Measurements from ENCODE around the gene AKT2.

Gene AKT2

DNA sequence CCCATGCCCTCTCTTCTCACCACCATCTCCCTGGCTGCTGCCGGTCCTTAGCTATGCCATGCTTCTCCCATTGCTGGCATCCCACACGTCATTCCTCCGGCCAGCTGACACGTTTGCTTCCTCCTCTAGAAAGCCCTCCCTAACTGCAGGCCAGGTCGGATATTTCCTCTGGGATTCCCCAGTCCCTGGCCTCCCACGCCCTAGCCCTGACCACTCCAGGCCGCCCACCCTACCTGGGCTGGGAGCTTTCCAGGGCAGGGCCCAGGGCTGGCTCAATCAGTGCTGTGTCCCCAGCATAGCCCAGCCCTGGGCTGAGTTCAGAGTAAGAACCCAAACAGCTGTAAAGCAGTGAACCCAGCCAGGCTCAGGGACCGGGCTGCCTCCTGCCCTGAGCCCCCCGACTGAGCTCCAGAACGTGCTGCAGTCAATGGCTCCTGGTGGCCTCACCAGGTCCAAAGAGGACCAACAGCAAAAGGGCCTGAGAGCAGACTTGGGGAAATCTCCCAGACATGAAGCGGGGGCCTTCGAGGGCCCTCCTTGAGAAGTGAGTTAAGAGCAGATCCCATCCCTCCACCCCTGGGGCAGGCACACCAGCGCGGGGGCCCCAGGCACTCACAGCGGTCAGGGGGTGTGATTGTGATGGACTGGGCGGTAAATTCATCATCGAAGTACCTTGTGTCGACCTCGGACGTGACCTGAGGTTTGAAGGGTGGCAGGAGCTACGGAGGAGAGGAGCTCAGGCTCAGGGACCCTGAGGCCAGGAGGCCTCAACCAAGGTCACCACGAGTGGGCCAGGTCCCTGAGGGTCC is 50.5 kb downstream of the AKT2 start:
- FAIRE-seq (no peak), DNase-seq (ENCODE audit: insufficient read length, low spot score) (no peak)
- TF ChIP-seq TAF1 (IDR thresholded peaks at IDR 0.05; ENCODE audit: low read depth, low read length) (no peak), POU2F2 (IDR thresholded peaks at IDR 0.05; ENCODE audit: low read depth, low read length) (no peak), POLR2A (IDR thresholded peaks at IDR 0.05; ENCODE audit: low read depth, low read length) (no peak), POLR2AphosphoS5 (IDR thresholded peaks at IDR 0.05; ENCODE audit: low read depth, low read length) (0 out of 2 replicates have a peak, but pooled peaks have one; percentile 36), PAX5 (IDR thresholded peaks at IDR 0.05; ENCODE audit: insufficient read depth, low read length, severe bottlenecking) (no peak)

DNA sequence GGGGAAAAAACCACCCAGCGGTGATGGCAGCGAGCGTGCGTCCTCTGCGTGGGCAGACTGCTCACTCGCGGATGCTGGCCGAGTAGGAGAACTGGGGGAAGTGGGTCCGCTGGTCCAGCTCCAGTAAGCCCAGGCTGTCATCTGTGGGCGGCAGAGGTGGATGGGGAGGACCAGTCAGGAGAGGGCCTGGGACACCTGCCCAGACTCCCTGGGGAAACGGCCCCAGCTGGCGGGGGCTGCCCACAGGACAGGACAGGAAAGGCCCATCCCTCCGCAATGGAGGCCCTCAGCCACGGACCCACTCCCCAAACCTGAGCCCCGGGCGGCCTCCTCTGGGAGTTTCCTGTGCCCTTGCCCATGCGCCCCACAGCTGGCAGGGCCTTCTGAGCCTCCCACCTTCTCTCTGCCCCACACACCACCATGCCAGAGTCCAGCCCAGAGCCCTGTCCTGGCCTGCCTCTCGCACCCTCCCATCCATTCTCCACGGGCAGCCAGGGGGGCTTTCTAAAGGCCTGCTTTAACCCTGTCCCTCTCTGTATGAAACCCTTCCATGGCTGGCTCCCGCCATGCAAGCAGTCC is 51.2 kb downstream of the AKT2 start:
- no peak for TF ChIP-seq POLR2AphosphoS5 (IDR thresholded peaks at IDR 0.05; ENCODE audit: low read depth, low read length)
- TF ChIP-seq TAF1 (IDR thresholded peaks at IDR 0.05; ENCODE audit: low read depth, low read length): no peak
- FAIRE-seq (no peak), DNase-seq (ENCODE audit: insufficient read length, low spot score) (no peak)

DNA sequence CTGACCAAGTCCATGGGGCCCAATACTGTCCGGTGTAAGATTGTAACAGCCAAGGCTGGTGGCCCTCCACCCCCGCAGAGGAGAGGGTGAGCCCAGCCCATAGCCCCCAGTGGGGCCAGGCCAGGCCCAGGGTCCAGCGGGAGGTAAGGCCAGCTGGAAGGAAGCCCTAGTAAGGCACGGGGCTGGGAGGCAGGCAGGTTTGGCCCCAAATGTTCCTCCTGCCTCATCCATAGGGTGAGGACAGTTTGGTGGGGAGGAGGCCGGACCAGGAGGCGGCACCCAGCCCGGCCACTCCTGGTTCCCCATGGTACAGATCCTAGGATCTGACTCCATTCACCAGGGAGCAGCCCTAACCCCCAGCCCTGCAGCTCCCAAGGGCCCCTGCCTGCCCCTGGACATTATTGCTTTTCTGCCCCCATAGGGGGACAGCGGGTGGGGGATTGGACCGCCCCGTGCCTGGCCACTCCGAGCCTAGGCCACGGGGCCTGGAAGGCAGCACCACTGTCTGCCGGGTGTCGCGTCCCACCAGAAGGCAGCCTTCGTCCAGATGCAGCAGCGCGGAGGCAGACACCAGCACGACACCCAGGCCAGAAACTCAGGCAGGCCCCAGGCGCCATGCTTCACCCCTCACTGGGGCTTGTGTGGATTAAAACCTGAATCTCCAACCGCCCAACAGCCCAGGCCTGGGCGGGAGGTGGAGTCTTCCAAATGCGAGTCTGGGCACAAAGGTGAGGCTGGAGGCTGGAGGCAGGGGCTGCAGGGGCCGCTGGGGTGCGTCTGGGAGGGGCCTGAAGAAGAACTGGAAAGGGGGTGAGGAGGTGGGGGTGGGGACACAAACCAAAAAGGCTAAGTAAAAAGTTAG is 52.0 kb downstream of the AKT2 start:
- FAIRE-seq (no peak), DNase-seq (ENCODE audit: insufficient read length, low spot score) (no peak)

DNA sequence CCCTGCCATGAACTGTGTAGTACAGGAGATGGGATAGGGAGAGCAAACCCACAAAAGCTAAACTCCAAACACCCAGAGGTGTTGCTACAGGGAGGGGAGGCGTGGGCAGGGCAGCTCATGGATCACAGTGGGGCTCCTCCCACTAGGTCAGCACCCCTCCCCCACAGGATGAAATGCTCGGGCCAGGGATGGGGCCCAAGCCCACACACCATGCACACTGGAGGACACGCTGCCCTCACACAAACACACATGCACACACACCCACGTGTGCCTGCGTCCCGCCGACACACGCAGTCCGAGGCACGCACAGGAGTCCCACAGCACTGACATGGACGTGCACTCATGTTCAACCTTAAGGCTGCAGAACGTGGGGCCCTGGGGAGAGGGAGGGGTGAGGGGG is 52.7 kb downstream of the AKT2 start:
- DNase-seq (ENCODE audit: insufficient read length, low spot score): no peak
- TF ChIP-seq POU2F2 (IDR thresholded peaks at IDR 0.05; ENCODE audit: low read depth, low read length) (no peak), TAF1 (IDR thresholded peaks at IDR 0.05; ENCODE audit: low read depth, low read length) (no peak), PAX5 (IDR thresholded peaks at IDR 0.05; ENCODE audit: insufficient read depth, low read length, severe bottlenecking) (no peak), POLR2A (IDR thresholded peaks at IDR 0.05; ENCODE audit: low read depth, low read length) (no peak)

More for the DNA sequence above, 52.0 kb downstream of the AKT2 start:
- TF ChIP-seq POLR2AphosphoS5 (IDR thresholded peaks at IDR 0.05; ENCODE audit: low read depth, low read length) (no peak), PAX5 (IDR thresholded peaks at IDR 0.05; ENCODE audit: insufficient read depth, low read length, severe bottlenecking) (no peak)

GRCh38 chr19:40231544-40232424 is 53.4 kb downstream of the AKT2 start:
- TF ChIP-seq POLR2AphosphoS5 (IDR thresholded peaks at IDR 0.05; ENCODE audit: low read depth, low read length): peak; percentile 32; the same call in 1 of the 2 replicates
- TF ChIP-seq POLR2A (IDR thresholded peaks at IDR 0.05; ENCODE audit: low read depth, low read length): peak; percentile 23; the same call in 1 of the 2 replicates
- no peak for TF ChIP-seq POU2F2 (IDR thresholded peaks at IDR 0.05; ENCODE audit: low read depth, low read length)
- TF ChIP-seq PAX5 (IDR thresholded peaks at IDR 0.05; ENCODE audit: insufficient read depth, low read length, severe bottlenecking): no peak
- TF ChIP-seq SPI1 (IDR thresholded peaks at IDR 0.05; ENCODE audit: low read depth, low read length): no peak
- TF ChIP-seq TAF1 (IDR thresholded peaks at IDR 0.05; ENCODE audit: low read depth, low read length): no peak
- DNase-seq (ENCODE audit: insufficient read length, low spot score) (no peak), FAIRE-seq (no peak)

More for the DNA sequence above, 52.7 kb downstream of the AKT2 start:
- no peak for FAIRE-seq

DNA sequence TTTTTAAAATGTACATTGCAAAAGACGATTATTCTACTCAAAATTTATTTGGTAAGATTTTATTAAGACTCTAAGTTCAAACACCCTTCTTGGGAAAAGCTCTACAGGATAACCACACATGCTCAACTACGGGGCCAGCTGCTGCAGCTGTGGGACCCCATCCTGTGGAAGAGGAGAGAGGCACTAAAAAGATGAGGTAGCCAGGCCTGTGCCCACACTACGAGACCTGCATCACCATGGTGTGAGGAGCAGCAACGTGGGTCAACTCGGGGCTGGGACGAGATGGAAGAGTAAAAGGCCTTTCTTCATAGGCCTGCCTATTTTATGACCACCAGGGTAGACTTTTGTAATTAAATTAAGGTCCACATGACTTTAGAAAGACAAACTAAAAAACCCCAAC is 54.1 kb downstream of the AKT2 start:
- FAIRE-seq: no peak
- DNase-seq (ENCODE audit: insufficient read length, low spot score): no peak
- TF ChIP-seq SPI1 (IDR thresholded peaks at IDR 0.05; ENCODE audit: low read depth, low read length) (no peak), POLR2AphosphoS5 (IDR thresholded peaks at IDR 0.05; ENCODE audit: low read depth, low read length) (no peak), PAX5 (IDR thresholded peaks at IDR 0.05; ENCODE audit: insufficient read depth, low read length, severe bottlenecking) (no peak), TAF1 (IDR thresholded peaks at IDR 0.05; ENCODE audit: low read depth, low read length) (no peak), POLR2A (IDR thresholded peaks at IDR 0.05; ENCODE audit: low read depth, low read length) (no peak), POU2F2 (IDR thresholded peaks at IDR 0.05; ENCODE audit: low read depth, low read length) (no peak)

DNA sequence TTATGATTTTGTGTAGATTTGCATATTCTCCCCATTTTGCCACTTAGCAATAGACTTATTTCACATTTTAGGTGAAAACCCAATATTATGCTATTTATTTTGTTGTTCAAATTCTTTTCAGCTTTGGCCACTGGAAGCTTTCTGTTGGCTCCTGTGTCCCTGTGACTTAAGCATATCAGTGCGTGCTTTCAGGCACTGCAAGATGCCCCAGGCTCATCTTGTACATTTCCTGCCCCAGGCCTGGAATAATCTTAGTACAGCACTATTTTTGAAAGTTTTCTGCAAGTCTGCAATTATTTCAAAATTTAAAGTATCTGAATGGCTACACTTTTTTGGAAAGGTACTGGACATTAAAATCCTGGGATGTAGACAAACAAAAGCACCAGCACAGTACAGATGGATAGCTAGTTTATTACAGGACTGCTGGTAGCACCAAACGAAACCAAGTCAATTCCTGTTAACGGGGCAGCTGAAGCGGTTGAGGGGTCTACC is 55.2 kb downstream of the AKT2 start:
- FAIRE-seq (no peak), DNase-seq (ENCODE audit: insufficient read length, low spot score) (no peak)
- TF ChIP-seq SPI1 (IDR thresholded peaks at IDR 0.05; ENCODE audit: low read depth, low read length) (no peak), PAX5 (IDR thresholded peaks at IDR 0.05; ENCODE audit: insufficient read depth, low read length, severe bottlenecking) (no peak), POLR2AphosphoS5 (IDR thresholded peaks at IDR 0.05; ENCODE audit: low read depth, low read length) (no peak), POLR2A (IDR thresholded peaks at IDR 0.05; ENCODE audit: low read depth, low read length) (no peak), TAF1 (IDR thresholded peaks at IDR 0.05; ENCODE audit: low read depth, low read length) (no peak), POU2F2 (IDR thresholded peaks at IDR 0.05; ENCODE audit: low read depth, low read length) (no peak)

GRCh38 chr19:40229484-40229883 is 55.7 kb downstream of the AKT2 start:
- FAIRE-seq (no peak), DNase-seq (ENCODE audit: insufficient read length, low spot score) (no peak)
- TF ChIP-seq POLR2A (IDR thresholded peaks at IDR 0.05; ENCODE audit: low read depth, low read length) (0 out of 2 replicates have a peak, but pooled peaks have one; percentile 37), TAF1 (IDR thresholded peaks at IDR 0.05; ENCODE audit: low read depth, low read length) (no peak), PAX5 (IDR thresholded peaks at IDR 0.05; ENCODE audit: insufficient read depth, low read length, severe bottlenecking) (no peak), POU2F2 (IDR thresholded peaks at IDR 0.05; ENCODE audit: low read depth, low read length) (no peak), SPI1 (IDR thresholded peaks at IDR 0.05; ENCODE audit: low read depth, low read length) (no peak), POLR2AphosphoS5 (IDR thresholded peaks at IDR 0.05; ENCODE audit: low read depth, low read length) (no peak)
